Left kidney (tissue), 2 donors: Measurements from ENCODE around the gene REXO5. TPM values are rescaled to one million over a fixed set of nuclear protein-coding genes. Genes with fewer than 3 reads are reported as not detected.

ENCODE experiments used
- DNase-seq: peaks from one replicate; pipeline ENCODE4 v3.0.0-alpha.2; 2013
- polyA plus RNA-seq: library from polyadenylated mRNA; unstranded; fragments of 120-200 nt; gene quantifications from one replicate; pipeline ENCODE4 v1.2.1, GENCODE V29; 2013; ENCODE audit not compliant: insufficient read length

Gene REXO5
- polyA plus RNA-seq, 1 donor = 7.9 TPM

DNA sequence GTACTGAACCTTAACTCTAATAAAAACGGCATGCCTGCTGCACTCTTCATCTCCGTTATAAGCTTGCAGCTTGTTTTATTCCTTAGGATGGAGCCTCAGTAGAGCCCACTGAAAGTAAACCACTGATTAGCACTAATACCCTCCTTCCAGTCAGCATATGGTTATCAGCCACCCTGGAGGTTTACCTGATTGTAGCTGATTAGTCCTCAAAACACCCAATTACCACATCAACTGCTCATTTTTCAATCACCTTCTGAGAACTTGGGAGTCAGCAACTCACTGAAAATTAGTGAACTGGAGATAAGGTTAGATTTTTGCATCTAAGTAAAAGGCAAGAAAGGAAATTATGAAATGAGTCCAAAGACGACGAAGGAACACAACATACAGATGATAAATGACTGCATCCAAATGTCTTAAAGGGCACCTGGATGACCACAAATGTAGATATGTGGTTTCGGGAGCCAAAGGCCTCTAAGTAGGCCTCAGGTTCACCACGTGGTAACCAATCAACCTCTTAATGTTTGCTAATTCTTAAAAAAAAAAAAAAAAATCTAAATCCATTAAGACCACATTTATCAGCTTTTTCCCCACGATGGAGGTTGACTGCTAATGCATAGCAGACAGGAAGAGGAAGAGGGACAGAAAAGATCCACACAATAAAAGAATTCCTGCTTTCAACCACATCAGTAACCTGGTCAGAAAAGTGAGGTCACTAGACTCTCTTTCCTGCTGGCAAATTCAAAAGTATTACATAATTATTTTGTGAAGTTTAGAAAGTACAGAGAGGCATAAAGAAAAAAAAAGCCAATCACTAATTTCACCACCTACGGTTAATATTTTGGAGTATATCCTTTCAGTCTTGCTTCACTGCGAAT is 65.9 kb downstream of the REXO5 start:
- DNase-seq = no peak

DNA sequence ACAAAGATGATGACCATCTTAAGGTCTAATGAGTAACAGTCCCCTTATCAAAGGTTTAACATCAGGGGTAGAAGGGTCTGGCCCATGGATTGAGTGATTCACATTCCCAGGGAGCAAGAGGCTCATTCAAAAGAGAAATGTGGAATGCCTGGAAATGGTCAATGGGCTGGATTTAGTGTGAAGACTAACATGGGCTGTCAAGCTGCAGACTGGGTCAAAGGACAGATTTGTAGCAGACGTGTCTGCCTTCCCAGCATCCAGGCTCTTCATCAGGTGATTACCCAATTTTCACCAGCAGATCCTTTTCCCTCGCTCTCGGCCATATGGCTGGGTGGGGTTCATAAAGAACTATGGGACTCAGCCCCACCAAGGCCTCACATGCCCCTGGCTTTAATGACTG is 67.0 kb downstream of the REXO5 start:
- DNase-seq = no peak

- DNase-seq = no peak
Observed at GRCh38 chr16:20874088-20874581, 67.8 kb downstream of the REXO5 start.

GRCh38 chr16:20875355-20875650 is 69.0 kb downstream of the REXO5 start:
- no peak for DNase-seq

GRCh38 chr16:20878682-20879147 is 72.4 kb downstream of the REXO5 start:
- peak; percentile 41 for DNase-seq

DNA sequence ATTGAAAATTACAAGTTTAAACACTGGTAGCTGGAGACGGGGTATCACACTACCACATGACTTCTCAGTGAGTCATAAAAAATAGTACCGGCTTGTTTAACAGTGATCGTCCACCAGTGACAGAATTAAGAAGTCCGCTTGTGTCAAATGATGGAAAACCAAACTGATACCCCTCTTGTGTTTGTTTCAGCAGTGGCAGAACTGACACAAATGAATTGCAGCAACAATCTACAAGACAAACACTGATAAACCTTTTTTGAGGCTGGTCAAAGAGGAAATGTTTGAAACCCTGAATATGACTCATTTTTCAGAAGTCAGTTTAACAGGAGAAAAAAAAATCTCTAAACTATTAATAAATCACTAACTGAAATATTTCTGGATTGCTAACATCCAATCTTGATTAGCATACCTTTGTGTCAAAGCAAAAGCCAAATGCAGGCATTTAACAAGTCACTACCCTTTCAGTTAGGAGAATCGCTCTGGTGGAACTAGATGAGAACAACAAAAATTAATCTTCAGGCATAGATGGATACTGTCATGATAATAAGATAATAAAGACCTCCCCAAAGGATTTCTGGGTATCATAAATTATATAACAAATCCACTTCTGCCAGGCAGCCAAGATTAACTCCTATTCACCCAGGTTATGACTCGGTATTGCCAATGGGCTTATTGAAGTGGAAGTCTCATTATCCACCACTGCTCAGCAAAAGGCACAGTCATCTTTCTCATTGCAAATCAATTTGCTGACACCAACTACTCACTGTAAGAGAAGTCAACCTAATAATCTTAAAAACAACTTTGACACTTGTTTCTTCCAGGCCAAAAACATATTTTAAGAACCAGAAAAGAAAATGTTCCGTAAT is 73.1 kb downstream of the REXO5 start:
- DNase-seq = no peak

- DNase-seq = no peak
Observed at GRCh38 chr16:20880867-20881502, 74.7 kb downstream of the REXO5 start.

DNA sequence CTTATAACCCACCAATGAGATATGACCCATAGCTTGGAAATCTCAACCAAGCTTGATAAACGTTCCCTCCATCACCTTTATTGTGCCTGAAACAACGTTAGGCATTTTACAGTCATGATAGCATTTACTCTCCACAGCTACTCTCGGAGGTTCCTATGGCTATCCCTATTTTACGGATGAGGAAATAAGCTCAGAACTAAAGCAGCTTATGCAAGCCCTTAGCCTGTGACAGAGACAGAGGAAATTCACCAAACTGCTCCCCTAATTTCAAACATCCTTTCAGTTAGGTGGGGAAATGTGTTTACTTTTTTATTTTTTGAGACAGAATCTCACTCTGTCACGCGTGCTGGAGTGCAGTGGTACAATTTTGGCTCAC is 75.2 kb downstream of the REXO5 start:
- no peak for DNase-seq

DNA sequence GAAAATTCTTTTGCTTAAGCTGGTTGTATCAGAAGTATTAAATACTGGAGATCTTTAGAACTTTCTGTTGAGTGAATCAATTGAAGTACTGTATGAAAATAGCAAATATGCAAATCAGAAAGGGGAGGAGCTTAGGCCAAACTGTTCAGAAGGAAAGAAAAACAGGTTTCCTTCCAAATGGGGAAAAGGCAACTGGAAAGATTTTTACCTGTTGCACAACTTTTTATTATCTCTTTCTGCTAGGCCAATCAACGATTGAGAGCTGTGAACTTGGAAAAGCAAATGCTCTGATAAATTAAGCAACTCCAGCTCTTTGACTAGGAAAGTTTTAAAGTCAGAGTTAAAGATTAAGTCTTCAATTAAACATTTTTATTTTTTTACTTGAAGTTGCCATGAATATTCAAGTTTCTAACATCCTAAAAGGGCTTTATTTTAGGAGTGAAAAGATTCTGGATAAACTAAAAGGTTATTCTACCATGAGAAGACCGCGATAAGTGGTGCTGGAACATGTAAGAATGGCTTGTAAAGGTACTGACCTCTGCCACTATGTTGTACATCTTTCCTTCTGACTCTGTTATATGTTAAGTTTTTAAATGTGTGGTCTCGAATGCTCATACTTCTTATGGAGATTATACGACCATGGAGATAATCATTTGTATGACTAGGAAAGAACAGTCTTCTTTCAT is 77.4 kb downstream of the REXO5 start:
- no peak for DNase-seq

GRCh38 chr16:20884240-20884556 is 77.9 kb downstream of the REXO5 start:
- no peak for DNase-seq

DNA sequence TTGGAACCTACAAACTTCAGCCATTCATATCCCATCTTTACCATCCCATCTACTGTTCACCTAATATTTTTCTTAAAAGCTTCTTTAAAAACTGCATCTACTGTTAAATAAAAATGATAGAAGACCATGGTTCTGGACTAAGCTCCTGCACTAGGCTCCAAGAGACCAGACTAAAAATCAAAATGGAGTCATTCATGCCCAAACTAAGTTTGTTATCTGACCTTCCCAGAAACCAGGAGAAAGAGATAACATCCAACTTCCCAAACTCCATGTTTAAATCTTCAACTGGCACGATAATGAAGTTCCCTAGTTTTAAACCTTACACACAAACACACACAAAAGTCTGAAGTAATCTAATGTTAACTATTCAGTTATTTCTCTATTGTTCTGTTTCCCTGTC is 80.0 kb downstream of the REXO5 start:
- no peak for DNase-seq

- DNase-seq = no peak
Observed at GRCh38 chr16:20887207-20887606, 80.9 kb downstream of the REXO5 start.

- DNase-seq = no peak
Observed at GRCh38 chr16:20889625-20890275, 83.4 kb downstream of the REXO5 start.

DNA sequence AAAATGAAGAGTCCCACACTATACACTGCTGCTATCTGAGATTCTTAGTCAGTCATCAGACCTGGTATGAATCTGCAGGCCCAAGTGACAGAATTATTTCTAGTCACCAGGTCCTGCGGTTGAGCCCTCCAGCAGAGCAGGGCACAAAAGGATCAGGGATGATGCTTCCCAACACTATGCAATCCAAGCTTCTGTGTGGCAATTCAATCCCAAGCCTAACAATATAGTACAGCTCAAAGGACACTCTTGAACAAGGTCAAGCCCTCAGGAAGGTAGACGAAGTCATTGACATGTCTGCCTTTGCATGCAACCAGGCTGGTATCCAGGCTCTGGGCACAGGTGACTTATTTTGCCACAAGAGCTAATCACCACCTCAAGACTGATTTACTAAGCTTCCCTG is 88.1 kb downstream of the REXO5 start:
- DNase-seq = no peak

GRCh38 chr16:20897253-20897897 is 91.0 kb downstream of the REXO5 start:
- DNase-seq = no peak

DNA sequence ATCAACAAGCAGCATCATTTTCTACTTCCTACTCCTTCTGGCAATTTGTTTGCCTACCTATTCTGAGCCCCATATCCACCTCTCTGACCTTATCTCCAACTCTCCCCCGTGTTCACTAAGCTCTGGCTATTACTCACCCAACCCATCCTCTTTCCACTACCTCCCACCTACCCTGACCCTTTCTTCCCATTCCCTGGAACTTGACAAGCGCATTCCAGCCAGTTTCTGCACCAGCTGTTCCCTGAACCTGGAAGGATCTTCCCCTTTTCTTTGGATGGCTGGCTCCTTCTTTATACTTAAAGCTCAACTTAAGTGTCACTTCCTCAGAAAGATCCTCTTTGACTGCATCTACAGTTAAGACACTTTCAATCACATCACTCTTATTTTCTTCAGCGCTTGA is 91.6 kb downstream of the REXO5 start:
- no peak for DNase-seq

GRCh38 chr16:20899071-20899470 is 92.7 kb downstream of the REXO5 start:
- DNase-seq = no peak
